Measurements from ENCODE around the gene PLA2G2D.
"Not testable (repeated sequence)": the region's sequence is repeated elsewhere in the genome, so short reads cannot be mapped to it uniquely, and the experiment has no call there.

PLA2G2D gene

DNA sequence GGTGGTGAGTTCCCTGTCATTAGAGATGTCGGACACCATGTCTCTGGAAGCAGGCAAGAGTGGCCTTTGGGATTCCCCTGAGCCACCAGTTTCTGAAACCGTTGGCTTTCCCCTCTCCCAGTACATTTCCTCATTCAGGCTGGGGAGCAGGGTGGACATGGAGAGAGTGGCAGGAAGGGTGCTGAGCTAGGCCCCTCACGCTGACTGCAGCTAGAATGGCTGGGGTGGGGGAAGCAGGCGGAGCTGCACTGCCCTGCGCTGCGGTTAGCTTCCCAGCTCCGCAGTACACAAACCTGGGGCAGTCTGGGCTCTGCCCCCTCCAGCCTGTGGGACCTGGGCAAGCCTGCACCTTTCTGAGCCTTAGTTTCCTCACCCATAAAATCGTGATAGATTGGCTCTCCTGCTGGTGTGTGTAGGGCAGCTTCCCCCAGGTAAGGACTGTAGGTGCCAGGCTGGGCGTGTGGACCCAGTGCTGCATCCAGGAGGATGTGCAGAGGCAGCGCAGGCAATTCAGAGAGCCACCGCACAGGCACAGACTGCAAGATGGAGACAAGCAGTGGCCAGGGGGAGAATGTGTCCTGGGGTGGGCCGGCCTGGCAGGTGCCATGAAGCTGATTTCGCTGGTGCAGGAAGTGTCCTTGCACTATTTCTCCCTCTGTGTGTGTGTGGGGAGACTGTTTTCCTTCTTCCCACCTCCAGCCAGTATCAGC is 22.8 kb upstream of the PLA2G2D start:
- no peak for DNase-seq

DNA sequence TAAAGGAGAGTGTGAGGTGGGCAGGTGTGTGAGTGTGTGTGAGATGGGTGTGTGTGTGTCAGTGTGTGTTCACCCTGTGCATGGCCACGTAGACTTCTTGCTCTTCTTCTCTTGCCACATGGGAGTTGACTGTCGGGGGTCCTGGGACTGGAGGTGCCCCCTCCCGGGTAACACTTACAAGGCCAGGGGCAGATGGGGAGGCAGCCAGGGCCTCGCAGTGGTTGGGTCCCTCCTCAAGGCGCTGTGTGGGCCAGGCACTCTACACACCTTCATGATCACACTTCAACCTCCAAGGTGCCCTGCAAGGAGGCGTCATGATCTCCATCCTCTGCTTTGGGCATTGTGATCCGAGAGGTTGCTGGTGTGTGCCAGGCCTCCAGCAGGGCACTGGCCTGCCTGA is 22.1 kb upstream of the PLA2G2D start:
- DNase-seq: no peak

DNA sequence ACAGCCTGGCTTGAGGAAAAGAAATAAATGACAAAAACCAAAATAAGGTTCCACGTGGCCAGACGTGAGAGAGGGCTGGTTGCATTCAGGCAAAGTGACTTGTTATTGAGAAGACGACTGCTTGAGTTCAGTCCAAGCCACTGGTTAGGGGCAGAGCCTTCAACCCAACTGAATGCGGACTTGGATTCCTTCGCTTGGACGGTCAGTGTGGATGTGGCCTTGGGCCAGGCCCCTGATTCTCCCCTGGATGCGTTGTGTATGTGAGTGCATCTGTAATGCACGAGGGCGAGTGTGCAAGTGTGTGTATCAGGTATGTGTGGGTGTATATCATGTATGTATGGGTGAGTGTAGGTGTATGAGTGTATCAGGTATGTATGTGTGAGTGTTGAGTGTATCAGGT is 21.7 kb upstream of the PLA2G2D start:
- no peak for DNase-seq

DNA sequence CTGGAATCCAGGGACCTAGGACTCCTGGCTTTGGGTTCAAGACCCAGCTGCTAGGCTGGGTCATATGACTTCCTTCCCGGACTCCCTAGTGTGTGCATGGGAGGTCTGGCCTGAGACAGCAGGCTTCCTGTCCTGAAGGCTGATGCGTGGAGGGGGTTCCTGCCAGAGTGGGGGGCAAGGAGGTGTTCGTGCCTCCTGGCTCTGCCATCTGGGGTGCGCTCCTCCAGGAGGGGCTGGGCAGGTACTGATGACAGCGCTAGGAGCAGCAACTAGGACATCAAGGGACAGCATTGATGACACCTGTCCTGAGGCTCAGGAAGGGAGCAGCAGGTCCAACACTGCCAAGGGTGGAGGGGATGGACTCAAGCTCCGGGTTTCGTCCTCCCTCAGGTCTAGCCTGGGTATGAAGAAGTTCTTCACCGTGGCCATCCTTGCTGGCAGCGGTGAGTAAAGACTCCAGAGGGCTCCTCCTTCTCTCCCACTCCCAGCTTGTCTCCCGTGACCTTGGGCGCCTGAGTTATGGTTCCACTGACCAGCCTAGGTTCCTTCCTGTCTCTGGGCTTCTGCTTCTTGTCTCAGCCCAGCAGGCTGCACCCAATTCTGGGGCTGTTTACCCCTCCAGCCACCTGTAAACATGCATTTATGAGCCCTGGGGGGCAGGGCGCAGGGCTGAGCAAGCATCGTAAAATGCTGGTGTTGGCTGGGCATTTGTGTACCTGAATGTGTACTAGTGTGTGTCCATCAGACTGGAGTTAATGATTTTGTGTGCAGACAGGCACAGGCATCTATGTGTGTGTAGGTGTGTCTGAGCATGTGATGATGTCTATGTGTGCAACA is 20.7 kb upstream of the PLA2G2D start:
- no peak for DNase-seq

DNA sequence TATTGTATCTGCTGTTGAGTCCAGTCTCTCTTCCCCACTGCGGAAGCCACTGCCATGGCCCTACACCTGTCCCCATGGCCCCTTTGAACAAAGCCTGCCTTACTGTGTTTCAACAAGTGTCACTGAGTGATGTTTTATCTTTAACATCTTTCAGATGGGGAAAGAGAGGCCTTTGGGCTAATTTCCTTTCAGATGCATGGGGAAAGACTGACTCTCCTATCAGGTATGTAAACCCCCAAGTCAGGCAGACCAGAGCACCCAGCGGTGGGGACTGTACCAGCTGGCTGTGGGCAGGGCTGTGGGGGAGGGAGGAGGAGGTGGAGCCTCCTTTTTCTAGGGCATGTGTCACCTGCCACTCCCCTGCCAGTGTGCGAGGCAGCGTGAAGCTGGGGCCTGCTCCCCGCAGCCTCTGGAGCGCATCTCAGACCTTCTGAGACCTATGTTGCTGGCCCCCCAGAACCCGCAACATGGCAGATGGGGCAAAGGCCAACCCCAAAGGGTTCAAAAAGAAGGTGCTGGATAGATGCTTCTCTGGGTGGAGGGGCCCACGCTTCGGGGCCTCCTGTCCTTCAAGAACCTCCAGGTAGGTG is 19.7 kb upstream of the PLA2G2D start, which contains the start of gene PLA2G2F:
Gene PLA2G2F, plus strand, starts transcription at position 363 of the 590 bp plus-strand sequence. Its CDS starts 105 bp downstream, at position 468.
- DNase-seq: no peak

DNA sequence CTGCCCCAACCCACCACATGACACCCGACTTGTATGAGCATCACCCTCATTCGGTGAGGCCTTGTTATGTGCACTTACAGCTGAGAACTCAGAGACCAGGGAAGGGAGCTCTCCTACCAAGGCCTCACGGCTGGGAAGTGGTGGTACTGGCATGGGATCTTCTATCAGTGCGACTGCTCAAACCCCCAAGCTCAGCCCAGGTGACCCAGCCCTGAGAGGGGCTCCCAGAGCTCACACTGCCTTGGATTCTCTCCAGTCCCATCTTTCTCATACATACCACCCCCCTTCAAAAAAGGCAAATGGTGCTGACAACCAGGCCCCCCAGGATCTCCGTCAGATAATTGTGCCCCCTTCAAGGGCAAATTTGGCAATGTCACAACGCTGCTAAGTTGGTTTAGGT is 19.0 kb upstream of the PLA2G2D start:
- no peak for DNase-seq

DNA sequence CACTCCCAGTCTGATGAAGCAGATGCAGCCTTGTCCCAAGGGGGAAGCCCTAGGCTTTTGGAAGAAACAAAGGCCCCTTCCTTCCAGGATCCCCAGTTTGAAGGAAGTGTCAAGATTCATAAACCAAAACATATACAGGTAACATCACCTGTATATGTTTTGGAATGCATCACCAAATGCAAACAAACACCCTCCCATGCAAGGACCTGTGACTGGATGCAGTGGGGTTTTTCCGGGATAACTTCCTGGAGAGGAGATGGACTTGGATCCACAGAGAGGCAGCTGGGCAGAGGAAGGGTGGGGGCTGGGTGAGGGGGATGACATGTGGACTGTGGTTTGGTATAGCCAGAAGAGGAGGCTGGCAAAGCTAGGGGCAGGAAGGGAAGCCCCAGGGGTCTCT is 18.3 kb upstream of the PLA2G2D start:
- no peak for DNase-seq

DNA sequence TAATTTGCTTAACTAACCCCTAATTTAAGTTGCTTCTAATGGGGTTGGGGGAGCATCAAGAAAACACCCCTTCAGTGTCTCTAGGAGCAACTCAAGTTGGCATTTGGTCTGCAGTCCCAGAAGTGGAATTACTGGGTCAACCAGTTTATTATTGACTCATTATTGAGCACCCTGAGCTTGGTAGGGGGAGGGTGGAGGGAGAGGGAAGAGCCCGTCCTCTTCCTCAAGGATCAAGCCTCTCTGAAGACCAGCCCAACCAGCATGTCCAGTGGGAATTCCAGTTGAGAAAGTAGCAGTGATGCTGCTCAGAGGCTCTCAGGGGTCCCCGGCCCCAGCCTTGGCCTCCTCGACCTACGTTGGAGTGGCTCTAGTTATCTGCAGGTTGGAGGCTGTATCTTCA is 17.7 kb upstream of the PLA2G2D start:
- DNase-seq: no peak

DNA sequence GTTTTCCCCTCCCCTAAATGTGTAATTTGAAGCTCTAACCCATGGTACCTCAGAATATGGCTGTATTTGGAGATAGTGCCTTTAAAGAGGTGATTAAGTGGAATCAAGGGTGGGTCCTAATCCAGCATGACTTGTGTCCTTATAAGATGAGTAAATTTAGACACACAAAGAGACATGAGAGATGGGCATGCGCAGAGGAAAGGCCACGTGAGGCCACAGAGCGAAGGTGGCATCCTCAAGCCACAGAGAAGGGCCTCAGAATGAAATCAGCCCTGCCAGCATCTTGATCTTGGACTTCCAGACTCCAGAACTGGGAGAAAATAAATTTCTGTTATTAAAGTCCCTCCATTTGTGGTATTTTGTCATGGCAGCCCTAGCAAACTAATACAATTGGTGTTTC is 16.9 kb upstream of the PLA2G2D start:
- no peak for DNase-seq

DNA sequence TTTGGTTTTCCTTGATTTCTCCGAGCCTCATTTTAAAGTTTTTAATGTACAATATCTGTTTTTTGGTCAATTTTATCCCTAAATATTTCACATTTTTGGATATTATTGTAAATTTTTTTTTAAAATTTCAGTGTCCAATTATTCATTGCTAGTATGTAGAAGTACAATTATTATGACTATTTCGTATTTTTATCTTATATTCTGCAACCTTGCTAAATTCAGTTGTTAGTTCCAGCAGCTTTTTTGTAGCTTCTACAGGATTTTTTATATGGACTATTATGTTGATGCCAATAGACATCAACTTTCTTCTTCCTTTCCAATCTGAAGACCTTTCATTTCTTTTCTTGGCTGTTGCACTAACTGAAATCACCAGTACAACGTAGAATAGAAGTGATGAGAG is 15.7 kb upstream of the PLA2G2D start:
- no peak for DNase-seq

DNA sequence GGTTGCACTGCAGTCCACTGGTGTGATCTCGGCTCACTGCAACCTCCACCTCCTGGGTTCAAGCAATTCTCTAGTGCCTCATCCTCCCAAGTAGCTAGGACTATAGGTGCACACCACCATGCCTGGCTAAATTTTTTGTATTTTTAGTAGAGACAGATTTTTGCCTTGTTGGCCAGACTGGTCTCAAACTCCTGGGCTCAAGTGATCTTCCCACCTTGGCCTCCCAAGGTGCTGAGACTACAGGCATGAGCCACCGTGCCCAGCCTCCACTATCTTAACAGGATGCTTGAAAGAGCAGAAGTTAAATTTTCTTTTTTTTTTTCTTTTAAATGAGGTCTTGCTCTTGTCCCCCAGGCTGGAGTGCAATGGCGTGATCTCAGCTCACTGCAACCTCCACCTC is 11.2 kb upstream of the PLA2G2D start:
- not testable (repeated sequence) for DNase-seq

DNA sequence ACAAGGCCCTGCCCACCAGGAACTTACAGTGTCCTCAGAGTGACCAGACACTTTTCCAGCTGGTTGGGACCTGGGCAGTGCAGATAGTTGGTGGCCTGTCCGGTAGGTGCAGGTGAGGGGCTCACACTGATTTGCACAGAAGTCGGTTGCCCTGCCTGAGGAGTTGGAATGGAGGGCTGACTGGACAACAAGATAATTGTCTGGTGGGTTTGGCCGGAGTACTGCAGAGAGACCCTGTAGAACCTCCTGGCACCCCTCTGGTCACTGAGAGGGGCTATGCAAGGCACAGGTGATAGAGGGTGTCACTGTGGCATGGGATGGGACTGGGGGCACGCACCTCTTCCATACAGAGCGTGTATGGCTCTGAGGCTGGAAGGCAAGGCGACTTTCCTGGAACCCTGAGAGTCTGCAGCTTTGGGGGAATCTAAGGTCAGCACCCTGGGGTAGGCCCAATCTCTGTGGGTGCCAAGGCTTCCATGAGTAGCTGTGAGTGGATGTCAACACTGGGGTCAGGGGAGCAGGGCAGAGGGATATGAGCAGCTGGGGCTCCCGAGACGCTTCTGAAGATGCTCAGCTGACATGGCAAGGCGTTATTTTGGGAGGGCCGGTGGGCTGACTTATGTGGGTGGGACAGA is 7.6 kb upstream of the PLA2G2D start:
- no peak for DNase-seq

DNA sequence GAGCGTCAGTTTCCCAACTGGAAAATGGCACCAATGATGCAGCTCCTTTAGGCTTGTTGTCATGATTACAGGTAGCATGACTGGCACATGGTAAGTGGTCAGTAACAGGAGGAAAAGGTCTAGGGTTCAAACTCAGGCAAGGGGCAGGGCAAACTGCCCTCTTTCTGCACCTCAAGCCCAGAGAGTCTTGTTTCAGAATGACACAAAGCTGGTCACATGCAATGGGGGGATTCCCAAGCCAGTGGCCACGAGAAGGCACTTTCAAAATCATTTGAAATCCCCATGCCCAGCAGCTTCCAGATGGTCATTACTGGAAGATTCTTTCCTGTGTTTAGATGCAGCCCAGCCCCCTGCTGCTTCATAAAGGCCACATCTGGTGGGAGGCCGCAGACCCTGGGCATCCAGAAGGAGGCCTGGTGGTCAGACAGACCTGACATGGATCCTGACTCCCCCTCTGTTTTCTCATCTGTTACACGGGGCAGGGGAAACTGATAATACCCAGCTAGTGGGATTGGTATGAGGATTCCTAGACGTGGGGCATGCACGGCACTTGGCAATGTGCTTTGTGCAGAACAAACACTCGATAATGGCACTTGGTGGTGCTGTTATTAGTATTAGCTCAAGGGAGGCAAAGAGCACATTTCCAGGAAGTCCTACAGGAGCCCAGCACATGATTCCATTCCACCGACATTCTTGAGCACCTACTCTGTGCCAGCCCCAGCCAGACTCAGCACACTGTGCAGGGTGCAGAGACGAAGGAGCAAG is 6.9 kb upstream of the PLA2G2D start:
- no peak for DNase-seq

DNA sequence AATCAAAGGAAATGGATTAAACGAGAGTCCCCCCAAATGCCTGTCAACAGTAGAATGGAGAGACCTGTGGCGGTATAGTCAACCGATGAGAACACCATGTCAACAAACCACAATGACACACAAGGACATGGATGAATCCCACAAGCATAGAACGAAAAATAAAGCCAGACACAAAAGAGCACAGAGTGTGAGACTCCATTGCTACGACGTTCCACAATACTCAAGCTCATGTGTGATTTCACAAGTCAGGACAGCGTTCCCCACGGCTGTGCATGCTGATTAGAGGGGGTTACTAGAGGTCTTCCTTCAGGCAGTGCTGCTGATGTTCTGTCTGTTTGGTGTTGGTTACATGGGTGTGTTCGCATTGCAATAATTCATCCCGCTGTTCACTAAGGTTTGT is 5.8 kb upstream of the PLA2G2D start:
- no peak for DNase-seq

DNA sequence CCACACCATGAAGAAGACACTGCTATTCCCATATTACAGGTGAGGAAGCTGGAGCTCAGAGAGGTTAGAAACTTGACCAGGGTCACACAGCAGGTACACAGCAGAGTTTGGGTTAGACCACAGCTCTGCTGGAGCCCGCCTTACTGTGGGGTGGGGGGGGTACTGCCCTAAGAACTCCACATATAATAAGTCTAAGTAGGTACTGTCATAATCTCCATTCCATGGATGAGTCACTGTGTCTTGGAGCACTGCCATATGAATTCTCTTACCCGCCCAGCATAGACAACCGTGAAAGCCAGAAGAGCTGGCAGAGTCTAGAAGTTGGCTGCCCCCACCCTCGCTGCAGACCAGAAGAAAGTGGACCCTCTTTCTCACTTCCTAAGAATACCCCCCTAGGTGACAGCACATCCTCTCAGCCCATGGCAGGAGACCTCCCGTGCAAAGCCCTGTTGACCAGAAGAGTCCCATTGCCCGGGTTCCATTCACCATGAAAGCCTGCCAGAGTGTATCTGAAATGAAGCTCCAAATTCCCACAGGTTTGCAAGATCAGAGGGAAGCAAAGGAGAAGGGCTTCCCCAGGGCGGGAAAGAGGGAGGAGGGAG is 5.2 kb upstream of the PLA2G2D start:
- DNase-seq: no peak

DNA sequence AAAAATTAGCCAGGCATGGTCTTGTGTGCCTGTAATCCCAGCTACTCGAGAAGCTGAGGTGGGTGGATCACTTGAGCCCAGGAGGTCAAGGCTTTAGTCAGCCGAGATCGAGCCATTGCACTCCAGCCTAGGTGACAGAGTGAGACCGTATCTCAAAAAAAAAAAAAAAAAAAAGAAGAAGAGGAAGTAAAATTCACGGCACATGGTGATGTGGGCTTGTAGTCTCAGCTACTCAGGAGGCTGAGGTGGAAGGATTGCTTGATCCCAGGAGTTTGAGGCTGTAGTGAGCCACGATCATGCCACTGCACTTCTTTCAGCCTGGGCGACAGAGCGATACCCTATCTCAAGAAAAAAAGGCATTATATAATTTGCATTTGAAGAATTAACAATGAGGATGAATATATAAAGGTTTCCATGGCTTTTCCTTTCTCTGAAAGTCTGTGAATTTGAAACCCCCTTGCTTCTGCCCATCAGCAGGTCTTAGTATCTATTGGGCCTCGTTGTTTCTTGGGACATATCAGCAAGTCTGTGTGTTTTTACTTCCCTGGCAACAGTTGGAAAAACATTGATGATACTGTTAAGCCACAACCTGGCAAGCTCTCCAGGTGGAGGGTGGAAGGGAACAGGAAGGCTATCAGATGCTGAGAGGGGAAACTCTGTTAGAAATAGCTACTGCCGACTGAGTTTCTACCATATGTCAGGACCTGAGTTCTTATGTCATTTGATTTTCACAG is 4.6 kb upstream of the PLA2G2D start:
- DNase-seq: no peak

DNA sequence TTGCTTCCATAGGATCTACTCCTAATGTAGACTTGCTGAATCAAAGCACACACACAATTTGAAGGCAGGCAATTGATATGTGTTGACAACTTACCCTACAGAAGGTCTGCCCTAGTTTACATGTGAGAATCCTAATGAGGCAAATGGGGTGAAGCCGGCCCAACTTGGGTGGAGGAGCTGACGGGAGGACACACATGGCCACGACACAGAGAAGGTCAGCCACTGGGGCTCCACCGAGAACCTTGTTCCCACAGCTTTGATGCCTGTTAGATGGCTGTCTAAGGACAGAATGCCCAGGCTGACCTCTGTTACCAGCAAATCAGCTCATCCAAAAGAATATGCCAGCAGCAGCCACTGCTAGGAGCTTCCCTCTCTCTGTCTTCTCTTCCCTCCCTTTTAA is 1.5 kb upstream of the PLA2G2D start:
- DNase-seq: no peak

DNA sequence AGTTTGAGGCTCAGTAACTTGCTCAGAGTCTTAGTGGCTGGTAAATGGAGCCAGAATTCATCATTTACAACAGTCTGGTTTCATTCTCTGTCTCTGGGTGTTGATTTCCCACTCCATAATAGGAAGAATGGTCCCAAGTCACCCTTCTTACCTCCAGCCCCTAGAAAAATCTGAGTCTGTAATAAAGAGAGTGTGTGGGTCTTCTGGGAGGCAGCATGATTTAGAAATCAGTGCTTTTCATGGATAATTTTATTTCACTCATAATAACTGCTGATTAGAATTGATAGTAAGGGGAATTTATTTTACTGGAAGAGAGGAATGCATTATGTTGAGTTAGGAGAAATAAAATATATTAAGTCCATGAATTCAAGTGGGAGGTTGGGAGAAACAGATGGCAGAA is 2.1 kb downstream of the PLA2G2D start:
- no peak for DNase-seq

DNA sequence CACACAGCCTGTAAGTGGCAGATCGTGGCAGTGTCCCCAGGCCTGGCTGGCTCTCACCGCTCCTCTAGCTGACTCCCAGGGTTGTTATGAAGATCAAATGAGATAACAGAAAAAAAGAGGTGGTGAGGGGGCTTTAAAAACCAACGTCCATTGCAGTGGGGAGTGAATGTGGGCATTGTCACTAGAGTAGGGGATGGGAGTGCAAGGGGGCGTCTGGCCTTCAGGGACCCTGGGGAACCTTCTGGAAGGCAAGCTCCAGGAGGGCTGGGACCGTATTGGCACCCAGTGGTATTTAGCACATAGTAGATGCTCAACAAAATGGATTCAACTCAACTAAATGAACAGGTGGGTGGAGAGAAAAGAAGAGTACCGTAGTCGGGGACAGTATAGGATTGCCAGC is 3.4 kb downstream of the PLA2G2D start:
- no peak for DNase-seq

DNA sequence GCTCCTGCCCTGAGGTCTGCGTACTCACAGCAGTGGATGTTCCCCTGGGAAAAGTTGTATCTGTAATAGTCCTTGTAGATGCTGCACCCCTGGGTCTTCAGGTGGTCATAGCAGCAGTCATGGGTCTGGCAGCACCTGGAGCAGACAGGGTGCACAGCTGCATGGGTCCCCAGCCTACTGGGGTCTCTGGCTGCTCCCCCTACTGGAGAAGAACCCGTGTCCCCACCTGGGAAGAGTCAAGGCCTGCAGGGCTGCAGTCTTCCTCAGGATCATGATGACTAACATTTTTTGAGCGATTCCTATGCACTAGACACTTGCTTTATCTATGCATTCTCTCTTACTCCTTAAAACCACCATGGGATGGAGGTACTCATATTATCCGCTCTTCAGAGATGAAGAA is 3.9 kb downstream of the PLA2G2D start:
- no peak for DNase-seq

DNA sequence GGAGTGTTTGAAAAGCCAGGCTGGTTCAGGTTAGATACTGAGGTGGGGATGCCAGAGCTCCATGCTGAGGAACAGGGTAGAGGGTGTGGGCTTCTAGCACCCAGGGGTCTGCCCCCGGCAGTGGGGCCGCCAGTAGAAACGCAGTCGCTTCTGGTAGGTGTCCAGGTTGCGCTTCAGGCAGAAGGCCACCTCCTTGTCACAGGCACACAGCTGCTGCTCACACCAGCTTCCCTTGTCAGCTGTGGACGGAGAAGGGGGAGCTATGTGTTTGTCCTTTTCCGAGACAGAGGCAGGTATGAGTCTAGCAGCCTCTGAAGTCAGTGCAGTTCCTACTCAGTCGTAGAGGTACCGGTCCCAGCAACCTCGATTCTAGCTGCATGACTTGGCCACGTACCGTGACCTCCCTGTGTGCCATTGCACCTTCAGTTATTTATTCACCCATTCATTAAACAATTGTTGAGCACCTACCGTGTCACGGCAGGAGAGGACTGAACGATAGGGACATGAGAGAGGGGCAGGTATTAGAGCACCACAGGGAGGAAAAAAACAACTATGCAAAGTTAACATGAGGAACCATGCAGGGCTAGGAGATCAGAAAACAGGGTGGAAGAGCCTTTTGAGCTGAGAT is 5.2 kb downstream of the PLA2G2D start:
- no peak for DNase-seq
